Right lung (tissue), 10 donors: ENCODE results near the gene ST14. TPM values are rescaled to one million over a fixed set of nuclear protein-coding genes. Genes with fewer than 3 reads are reported as not detected.
A peak's percentile ranks its signal among the peaks of the same experiment; 100 is the strongest.

Experiments
- DNase-seq, 2 donors: peaks; one replicate each; pipeline ENCODE4 v3.0.0-alpha.2; 2013
- long read RNA-seq, 8 donors: transcript quantifications; one replicate each; lab custom pipeline, GENCODE V29; 2026
- polyA plus RNA-seq, 5 donors: library from polyadenylated mRNA; unstranded; fragments of 120-200 nt; gene quantifications; one replicate each; pipeline versions ENCODE4 v1.2.1 to v1.2.3, GENCODE V29; 2013; ENCODE audit warnings: inconsistent platforms in 1 of 5, low replicate concordance in 1 of 5; ENCODE audit not compliant: insufficient read length in 5 of 5, insufficient read depth in 1 of 5

The ST14 gene
- polyA plus RNA-seq = 10 to 100 TPM; 22.3 to 43.2 (median 35.1) TPM
- long read RNA-seq, donor 1, transcript ST14-201 (19 exons, 3,539 nt) = major isoform, 13 of 46 reads
- long read RNA-seq, donor 1, partial matches to known transcripts = 33 of 46 reads
- long read RNA-seq, donor 1, other reads (novel, unspliced or antisense) = 0 of 46 reads
- long read RNA-seq, donor 2, transcript ST14-201 (19 exons, 3,539 nt) = major isoform, 7 of 7 reads
- long read RNA-seq, donor 2, partial matches to known transcripts = 0 of 7 reads
- long read RNA-seq, donor 2, other reads (novel, unspliced or antisense) = 0 of 7 reads
- long read RNA-seq, donor 3, transcript ST14-201 (19 exons, 3,539 nt) = major isoform, 6 of 6 reads
- long read RNA-seq, donor 3, partial matches to known transcripts = 0 of 6 reads
- long read RNA-seq, donor 3, other reads (novel, unspliced or antisense) = 0 of 6 reads
- long read RNA-seq, donor 4 = 0 reads
- long read RNA-seq, donor 5, partial matches to known transcripts = 34 of 37 reads
- long read RNA-seq, donor 5, other reads (novel, unspliced or antisense) = 0 of 37 reads
- long read RNA-seq, donor 6, transcript ST14-201 (19 exons, 3,539 nt) = major isoform, 14 of 15 reads
- long read RNA-seq, donor 6, partial matches to known transcripts = 0 of 15 reads
- long read RNA-seq, donor 6, other reads (novel, unspliced or antisense) = 0 of 15 reads
- long read RNA-seq, donor 7, transcript ST14-201 (19 exons, 3,539 nt) = major isoform, 14 of 21 reads
- long read RNA-seq, donor 7, partial matches to known transcripts = 7 of 21 reads
- long read RNA-seq, donor 7, other reads (novel, unspliced or antisense) = 0 of 21 reads
- long read RNA-seq, donor 8, partial matches to known transcripts = 0 of 2 reads
- long read RNA-seq, donor 8, other reads (novel, unspliced or antisense) = 0 of 2 reads

DNA sequence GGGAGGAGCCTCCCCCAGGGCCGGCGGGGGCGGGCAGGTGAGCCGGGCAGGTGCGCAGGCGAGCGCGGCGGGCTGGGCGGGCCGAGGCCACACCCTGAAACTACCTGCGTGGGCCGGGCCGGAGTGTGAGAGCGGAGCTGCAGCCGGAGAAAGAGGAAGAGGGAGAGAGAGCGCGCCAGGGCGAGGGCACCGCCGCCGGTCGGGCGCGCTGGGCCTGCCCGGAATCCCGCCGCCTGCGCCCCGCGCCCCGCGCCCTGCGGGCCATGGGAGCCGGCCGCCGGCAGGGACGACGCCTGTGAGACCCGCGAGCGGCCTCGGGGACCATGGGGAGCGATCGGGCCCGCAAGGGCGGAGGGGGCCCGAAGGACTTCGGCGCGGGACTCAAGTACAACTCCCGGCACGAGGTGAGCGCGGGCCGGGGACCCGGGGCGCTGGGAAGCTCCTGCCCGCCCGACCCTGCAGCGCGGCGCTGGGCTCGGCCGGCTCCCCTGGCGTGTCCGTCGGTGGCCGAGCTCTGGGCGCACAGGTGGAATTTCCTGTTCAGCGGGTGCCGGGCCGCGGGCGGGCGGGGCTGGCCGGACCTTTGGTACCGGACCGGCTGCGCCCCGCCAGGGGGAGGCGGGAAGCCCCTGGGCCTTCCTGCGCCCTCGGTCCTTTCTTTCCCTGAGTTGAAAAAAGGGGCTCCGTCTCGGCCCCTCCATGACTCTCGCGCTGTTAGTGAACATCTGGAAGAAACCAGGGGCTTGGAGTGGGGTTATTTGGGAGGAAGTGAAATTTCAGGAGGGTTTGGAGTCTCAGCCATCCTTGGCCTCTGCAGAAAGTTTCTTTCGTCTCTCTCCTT lies at the start of gene ST14:
ST14 (plus strand) TSS at position 126 of the 841 bp plus-strand sequence; CDS start at position 324, 198 bp downstream.
- no peak for DNase-seq

- DNase-seq = no peak
Observed at GRCh38 chr11:130110339-130111108, 49.1 kb upstream of the ST14 start.

GRCh38 chr11:130112071-130112830 lies 47.3 kb upstream of the ST14 start:
- no peak for DNase-seq

- DNase-seq = no peak
Observed at GRCh38 chr11:130114281-130114680, 45.3 kb upstream of the ST14 start.

GRCh38 chr11:130114726-130115125 lies 44.9 kb upstream of the ST14 start:
- no peak for DNase-seq

GRCh38 chr11:130115218-130115617 lies 44.4 kb upstream of the ST14 start:
- DNase-seq = no peak

DNA sequence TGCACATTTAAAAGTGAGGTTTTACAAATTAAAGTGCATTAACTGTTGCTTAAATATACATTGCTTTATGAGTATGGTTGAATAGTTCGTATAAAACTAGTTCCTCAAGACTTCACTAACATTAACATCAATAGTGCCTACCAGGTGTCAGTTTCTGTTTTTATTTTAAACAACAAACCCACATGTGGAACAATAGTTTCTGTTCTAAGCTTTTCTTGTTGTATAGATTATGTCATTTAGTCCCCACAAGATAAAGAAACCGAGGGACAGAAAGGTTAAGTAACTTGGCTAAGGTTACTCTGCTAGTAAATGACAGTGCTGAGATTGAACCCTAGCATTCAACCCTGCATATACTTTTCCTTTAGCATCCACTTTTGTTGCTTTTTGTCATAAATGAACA lies 41.4 kb upstream of the ST14 start:
- no peak for DNase-seq

DNA sequence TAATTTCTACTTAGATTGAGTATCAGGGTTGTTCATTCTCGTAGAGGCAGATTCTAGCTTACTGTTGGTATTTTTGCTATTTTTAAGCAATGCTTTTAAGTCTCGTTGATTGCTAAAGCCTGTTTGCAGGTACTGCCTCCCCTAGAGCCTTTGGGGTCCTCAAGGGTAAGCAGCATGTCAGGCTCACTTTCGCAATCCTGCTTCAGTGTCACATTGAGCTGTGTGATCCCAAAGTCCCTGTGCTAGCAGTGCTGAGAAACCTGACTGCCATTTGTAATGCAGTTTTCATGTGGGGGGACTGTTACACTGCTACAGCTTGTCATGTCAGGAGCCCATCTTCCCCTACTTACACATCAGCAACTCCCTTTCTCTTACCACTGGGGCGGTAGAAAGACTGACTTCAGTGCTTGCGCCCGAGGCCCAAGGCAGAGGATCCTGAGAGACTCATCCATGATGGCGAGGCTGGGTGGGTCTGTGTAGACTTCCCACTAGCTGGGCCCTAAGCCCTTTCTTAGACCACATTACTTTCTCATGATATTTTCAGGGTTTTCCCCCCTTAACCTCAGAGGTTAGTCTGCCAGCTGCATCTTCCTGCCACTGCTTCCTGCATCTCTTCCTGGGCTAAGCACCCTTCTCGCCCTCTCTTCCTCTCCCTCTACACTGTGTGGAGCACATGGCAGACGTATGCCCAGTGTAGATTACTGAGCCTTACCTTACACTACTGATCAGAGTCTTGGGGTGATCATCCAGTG lies 40.8 kb upstream of the ST14 start:
- no peak for DNase-seq

DNA sequence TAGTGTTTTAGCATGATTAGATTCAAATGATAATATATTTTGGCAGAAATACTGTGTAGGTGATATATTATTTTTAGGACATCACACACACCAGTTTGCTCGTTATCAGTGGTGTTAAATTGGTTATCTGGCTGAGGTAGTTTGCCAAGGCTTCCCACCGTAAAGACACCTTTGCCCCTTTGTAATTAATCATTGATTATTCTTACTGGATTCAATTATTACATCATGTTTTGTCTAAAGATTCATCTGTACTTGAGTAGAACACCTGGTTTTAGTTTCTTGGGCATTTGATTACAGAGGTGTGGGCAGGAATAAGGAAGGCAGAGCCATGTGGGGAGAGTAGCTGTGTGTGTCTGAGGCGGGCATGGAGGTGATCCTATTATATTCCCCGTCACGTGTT lies 39.5 kb upstream of the ST14 start:
- no peak for DNase-seq

- DNase-seq = no peak
Observed at GRCh38 chr11:130121445-130121978, 38.1 kb upstream of the ST14 start.

GRCh38 chr11:130122141-130122575 lies 37.4 kb upstream of the ST14 start:
- no peak for DNase-seq

DNA sequence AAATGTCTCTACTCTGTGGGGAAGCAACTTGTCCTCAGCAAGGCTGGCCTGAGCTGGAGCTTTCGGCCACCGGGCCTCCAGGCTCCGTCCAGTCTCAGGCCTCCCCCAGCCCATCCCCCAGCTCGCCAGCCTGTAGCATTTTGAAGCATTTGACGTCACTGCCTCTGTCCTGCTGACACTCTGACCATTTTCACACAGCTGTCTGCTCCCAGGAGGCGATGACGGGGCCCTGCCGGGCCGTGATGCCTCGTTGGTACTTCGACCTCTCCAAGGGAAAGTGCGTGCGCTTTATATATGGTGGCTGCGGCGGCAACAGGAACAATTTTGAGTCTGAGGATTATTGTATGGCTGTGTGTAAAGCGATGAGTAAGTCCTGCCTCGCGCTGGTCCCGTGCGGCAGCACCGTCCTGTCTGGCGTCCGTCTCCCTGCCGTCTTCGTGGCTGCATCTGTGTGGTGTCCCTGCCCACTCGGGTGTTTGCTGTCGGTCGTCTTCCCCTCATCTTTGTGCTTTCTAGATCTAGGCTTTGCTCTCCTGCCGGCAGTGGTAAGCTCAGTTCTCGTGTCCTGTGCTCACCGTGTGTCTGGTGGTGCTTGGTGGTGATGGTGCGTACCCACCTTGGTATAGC lies 36.1 kb upstream of the ST14 start:
- DNase-seq = no peak

DNA sequence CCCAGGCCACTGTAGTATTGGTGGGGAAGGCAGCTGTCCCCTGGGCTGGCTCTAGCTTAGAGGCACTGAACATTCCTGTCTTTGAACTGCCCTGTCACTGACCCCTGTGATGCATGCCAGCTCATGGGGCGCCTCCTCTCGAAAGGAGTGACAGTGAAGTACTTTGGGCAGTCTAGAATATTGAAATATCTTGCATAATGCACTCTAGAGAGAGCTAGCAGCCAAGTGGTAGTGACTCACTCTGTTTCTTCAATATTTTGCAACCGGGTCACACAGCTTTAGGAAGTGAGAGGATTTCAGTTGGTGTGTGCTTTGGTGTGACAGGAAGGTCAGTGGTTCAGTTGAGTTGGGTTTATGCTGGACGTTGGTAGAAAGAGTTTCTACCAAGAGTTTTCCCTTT lies 35.5 kb upstream of the ST14 start:
- DNase-seq = peak in 1 of 2 donors; percentile 42

GRCh38 chr11:130125638-130126037 lies 33.9 kb upstream of the ST14 start:
- no peak for DNase-seq

- DNase-seq = no peak
Observed at GRCh38 chr11:130126516-130126915, 33.1 kb upstream of the ST14 start.

DNA sequence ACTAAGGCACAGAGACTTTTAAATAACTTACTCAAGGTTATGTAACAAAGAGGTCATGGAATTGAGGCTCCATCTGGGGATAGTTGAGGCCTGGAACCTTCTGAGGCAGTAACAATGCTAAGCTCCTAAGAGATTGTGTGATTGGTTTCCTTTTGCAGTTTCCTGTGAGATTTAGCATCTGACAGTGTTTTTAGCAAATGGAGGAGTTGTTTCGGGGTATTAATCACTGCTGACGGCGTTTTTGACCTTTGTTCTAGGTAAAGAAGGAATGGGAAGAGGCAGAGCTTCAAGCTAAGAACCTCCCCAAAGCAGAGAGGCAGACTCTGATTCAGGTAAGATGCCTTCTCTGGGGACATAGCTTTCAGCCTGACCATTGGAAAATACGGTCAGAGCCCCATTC lies 32.1 kb upstream of the ST14 start:
- no peak for DNase-seq

GRCh38 chr11:130128626-130129025 lies 31.0 kb upstream of the ST14 start:
- no peak for DNase-seq

DNA sequence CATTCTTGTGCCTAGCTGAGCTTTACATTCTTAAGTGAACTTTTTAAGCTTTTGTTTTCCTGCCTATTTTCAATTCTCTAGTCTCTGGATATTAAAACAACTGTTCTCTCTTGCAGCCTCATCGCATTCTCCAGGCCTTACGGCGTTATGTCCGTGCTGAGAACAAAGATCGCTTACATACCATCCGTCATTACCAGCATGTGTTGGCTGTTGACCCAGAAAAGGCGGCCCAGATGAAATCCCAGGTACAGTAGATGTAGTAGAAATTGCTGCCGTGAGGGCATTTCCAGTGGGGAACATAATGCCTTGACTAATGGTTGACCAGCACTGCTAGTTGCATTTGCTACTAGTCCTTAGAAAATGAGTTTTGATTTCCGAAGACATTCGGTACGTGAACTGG lies 29.7 kb upstream of the ST14 start:
- no peak for DNase-seq
